Retinal pigment epithelial cell (primary cell): ENCODE measurements around the gene MRPL28.

Experiments
- DNase-seq: peaks from one replicate; pipeline ENCODE4 v3.0.0-alpha.2; 2010; ENCODE audit warnings: low read depth
- H3K4me3 ChIP-seq: 2 replicates; pipeline ENCODE4 v1.5.1; 2011; ENCODE audit warnings: mild to moderate bottlenecking, low read length, control low read depth, moderate library complexity
- TF ChIP-seq, protein P1 (sequence below): conservative IDR thresholded peaks from 2 replicates; pipeline ENCODE4 v1.5.1; 2011; ENCODE audit warnings: low read depth, low read length, control low read depth, inconsistent platforms

MRPL28 gene

DNA sequence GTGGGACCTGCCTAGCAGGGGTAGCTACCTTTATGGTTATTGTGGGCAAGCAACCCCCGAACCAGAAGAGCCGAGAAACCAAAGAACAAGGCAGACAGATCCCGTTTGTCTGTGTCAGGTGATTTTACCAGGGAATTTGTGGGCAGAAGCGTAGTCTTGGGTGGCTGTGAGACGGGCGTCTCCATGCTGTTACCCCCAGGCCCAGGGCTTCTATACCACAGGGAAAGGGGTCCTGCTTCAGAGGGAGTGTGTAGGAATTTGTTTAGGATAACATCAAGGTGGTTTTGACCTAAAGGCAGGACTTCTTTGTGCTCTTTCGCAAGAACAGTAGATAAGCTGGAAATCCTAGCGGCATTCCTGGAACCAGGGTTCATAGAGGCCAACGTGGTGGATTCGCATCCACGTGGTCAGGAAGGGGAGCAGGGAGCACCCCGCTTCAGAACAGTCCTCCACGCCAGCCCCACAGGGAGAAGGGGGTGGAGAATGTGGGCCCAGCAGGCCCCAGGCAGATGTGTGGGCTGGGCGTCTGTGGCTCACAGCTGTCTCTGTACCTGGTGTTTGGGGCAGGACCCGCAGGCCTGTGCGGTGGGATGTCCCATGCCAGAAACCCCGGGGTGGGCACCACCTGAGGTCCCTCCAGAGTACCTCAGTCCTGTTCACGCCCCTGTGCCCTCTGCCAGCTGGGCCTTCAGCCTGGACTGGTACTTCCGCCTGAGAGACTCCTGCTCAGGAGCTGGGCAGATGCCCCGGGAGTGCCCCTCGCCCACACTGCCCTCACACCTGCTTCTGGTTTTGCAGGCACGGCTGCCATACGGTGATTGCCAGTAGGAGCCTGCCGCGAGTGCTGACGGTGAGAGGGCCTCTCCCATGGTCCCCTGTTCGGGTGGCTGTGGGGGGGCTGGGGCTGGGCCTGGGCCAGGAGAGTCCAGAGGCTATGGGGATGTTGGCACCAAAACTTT, 35.5 kb upstream of the MRPL28 start:
- TF ChIP-seq, protein P1, sequence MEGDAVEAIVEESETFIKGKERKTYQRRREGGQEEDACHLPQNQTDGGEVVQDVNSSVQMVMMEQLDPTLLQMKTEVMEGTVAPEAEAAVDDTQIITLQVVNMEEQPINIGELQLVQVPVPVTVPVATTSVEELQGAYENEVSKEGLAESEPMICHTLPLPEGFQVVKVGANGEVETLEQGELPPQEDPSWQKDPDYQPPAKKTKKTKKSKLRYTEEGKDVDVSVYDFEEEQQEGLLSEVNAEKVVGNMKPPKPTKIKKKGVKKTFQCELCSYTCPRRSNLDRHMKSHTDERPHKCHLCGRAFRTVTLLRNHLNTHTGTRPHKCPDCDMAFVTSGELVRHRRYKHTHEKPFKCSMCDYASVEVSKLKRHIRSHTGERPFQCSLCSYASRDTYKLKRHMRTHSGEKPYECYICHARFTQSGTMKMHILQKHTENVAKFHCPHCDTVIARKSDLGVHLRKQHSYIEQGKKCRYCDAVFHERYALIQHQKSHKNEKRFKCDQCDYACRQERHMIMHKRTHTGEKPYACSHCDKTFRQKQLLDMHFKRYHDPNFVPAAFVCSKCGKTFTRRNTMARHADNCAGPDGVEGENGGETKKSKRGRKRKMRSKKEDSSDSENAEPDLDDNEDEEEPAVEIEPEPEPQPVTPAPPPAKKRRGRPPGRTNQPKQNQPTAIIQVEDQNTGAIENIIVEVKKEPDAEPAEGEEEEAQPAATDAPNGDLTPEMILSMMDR = no peak
- H3K4me3 ChIP-seq = no peak overlapping the region
- no peak for DNase-seq

DNA sequence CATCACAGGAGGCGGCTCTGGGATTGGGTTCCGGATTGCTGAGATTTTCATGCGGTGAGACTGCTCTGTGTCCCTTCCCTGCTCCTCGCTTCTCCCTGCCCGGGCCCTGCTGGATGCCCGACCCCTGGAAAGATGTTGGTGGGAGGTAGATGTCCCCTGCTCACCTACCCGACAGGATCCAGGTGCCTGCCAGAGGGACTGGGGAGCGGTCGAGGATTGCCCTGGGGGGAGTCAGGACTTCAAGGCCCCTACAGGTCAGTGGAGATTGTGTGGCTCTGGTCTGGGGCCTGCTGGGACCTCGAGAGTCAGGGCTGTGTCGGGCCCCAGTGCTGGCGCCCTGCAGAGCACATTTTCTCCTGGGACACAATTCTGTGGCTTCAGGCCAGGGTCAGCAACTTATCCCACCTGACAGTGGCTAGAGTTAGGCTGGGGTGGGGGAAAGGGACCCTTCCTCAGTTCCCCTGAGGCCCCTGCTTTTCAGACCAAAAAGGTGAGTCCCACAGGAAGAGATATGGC, 34.7 kb upstream of the MRPL28 start:
- no peak for DNase-seq
- no peak overlapping the region for H3K4me3 ChIP-seq
- TF ChIP-seq, protein P1 = no peak

DNA sequence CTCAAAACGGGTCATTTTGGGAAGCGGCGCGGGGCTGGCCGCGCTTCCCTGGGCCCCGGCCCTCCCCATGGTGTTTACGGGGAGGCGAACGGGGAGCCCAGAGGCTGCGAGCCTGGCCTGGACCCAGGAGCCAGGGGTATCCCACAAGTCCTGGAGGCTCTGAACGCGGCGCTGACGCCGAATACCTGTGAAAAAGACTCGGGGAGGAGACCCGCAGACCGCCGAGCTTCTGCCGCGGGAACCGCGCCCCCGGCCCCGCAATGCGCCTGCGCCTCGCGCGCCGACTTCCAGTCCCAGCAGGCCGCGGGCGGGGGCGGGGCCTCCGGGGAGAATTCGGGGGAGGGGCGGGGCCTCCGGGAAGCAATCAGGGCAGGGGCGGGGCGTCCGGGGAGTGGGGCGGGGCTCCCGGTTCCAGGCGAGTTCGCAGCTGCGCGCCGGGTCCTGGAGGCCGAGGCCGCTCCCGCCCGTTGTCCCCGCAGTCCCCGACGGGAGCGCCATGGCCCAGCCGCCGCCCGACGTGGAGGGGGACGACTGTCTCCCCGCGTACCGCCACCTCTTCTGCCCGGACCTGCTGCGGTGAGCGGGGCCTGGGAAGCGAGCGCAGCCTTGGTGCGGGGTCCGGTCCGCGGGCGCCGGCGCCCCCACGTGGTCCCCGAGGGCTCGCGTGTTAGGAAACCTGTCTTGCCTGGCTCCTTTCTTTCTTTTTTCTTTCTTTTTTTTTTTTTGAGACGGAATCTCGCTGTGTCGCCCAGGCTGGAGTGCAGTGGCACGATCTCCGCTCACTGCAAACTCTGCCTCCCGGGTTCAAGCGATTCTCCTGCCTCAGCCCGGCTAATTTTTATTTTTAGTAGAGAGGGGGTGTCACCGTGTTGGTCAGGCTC, 31.4 kb upstream of the MRPL28 start, which contains the start of gene DECR2:
TSS of gene DECR2 (plus strand) at position 418 of the 881 bp plus-strand sequence. CDS start at position 497, 79 bp downstream.
- peak within 1 kb of the TSS; percentile 81 for H3K4me3 ChIP-seq
- DNase-seq = no peak
- TF ChIP-seq, protein P1 = peak; percentile 42

DNA sequence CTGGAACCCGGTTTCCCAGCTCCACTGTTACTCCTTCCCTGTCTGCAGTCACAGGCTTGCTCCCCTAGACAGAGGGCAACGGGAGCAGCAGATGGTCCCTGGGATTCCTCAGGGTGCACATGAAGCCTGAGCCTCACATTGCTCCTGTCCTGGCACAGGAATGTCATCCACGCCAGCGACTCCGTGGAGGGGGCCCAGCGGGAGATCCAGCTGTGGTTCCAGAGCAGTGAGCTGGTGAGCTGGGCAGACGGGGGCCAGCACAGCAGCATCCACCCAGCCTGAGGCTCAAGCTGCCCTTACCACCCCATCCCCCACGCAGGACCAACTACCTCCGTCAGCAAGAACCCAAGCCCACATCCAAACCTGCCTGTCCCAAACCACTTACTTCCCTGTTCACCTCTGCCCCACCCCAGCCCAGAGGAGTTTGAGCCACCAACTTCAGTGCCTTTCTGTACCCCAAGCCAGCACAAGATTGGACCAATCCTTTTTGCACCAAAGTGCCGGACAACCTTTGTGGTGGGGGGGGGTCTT, 29.8 kb upstream of the MRPL28 start:
- TF ChIP-seq, protein P1 = no peak
- no peak for DNase-seq
- H3K4me3 ChIP-seq = no peak overlapping the region

DNA sequence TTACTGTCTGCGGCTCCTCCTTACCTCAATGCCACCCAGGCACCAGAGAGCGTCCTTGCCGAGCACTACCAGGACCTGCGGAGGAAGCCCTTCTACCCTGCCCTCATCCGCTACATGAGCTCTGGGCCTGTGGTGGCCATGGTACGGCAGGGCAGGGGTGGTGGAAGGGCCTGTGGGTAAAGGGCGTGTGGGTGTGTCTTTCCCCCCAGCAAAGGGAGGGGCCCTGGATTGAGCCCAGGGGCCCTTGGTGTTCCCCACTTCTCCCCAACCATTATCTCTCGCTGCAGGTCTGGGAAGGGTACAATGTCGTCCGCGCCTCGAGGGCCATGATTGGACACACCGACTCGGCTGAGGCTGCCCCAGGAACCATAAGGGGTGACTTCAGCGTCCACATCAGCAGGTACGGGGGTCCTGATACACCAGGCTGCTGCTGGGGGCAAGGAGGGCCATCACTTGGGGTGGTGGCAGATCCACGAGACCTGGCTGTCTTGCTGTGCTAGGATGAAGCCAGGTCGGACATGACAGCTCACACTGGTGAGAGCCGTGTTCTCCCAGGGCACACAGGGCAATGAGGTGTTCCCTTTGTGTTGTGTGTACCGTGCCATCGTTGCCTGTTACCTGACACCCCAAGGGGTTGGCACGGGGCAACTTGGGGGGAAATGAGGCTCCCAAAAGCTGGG, 29.1 kb upstream of the MRPL28 start:
- no peak overlapping the region for H3K4me3 ChIP-seq
- TF ChIP-seq, protein P1 = no peak
- no peak for DNase-seq
